Chondrocyte (in vitro differentiated cells): Measurements from ENCODE around the gene ZNF606. TPM values are rescaled to one million over a fixed set of nuclear protein-coding genes. Genes with fewer than 3 reads are reported as not detected.
A peak's percentile ranks its signal among the peaks of the same experiment; 100 is the strongest.

Source experiments
- DNase-seq: peaks from one replicate; pipeline ENCODE4 v3.0.0; 2021; ENCODE audit warnings: mixed read lengths, low spot score
- H3K27ac Mint-ChIP-seq: one replicate; pipeline ENCODE4 v1.8.0; 2021; ENCODE audit warnings: mild to moderate bottlenecking, moderate library complexity, mixed read lengths; ENCODE audit not compliant: unreplicated experiment
- H3K27me3 Mint-ChIP-seq: 2 replicates; pipeline ENCODE4 v1.8.0; 2021; ENCODE audit warnings: low read depth, mixed read lengths
- H3K36me3 Mint-ChIP-seq: 2 replicates; pipeline ENCODE4 v1.8.0; 2021; ENCODE audit warnings: low read depth, mixed read lengths
- H3K4me1 Mint-ChIP-seq: 2 replicates; pipeline ENCODE4 v1.8.0; 2021; ENCODE audit warnings: low read depth, mild to moderate bottlenecking, mixed read lengths
- H3K4me3 Mint-ChIP-seq: one replicate; pipeline ENCODE4 v1.8.0; 2021; ENCODE audit warnings: mild to moderate bottlenecking, moderate library complexity, mixed read lengths; ENCODE audit not compliant: unreplicated experiment
- H3K9me3 Mint-ChIP-seq: 2 replicates; pipeline ENCODE4 v1.8.0; 2021; ENCODE audit warnings: low read depth, mixed read lengths
- CTCF ChIP-seq: fragments of 200-600 bp; sonication (generic); IDR thresholded peaks from 2 replicates; pipeline ENCODE4 v1.5.0; 2021; ENCODE audit warnings: antibody characterized with exemption, mild to moderate bottlenecking, moderate library complexity
- total RNA-seq: library from RNA; stranded (reverse); gene quantifications from 3 replicates; pipeline ENCODE4 v1.2.1, GENCODE V29; 2021

The ZNF606 gene
- total RNA-seq, 1 donor from 2014 or later = 11.4 TPM

GRCh38 chr19:58001895-58002369 is 688 bp downstream of the ZNF606 start:
- Mint-ChIP-seq H3K27me3 (no peaks in the 10 kb centered on the region), H3K36me3 (peaks cover 81% of the 10 kb centered on the region), H3K4me3 (peak overlapping the region; percentile 79), H3K9me3 (peaks cover 64% of the 10 kb centered on the region), H3K27ac (peak overlapping the region; percentile 76), H3K4me1 (peaks cover 31% of the 10 kb centered on the region)
- TF ChIP-seq CTCF = no peak
- no peak for DNase-seq

GRCh38 chr19:58000677-58001076 is 1.9 kb downstream of the ZNF606 start:
- peaks cover 64% of the 10 kb centered on the region for H3K9me3 Mint-ChIP-seq

GRCh38 chr19:57992841-57993240 is 9.8 kb downstream of the ZNF606 start:
- Mint-ChIP-seq H3K4me1 (no peaks in the 10 kb centered on the region), H3K9me3 (peaks cover 78% of the 10 kb centered on the region), H3K27ac (no peak overlapping the region), H3K36me3 (peaks cover 83% of the 10 kb centered on the region), H3K4me3 (no peak overlapping the region), H3K27me3 (no peaks in the 10 kb centered on the region)
- TF ChIP-seq CTCF = no peak
- no peak for DNase-seq

More at GRCh38 chr19:58000677-58001076, 1.9 kb downstream of the ZNF606 start:
- peaks cover 31% of the 10 kb centered on the region for H3K4me1 Mint-ChIP-seq
- no peak for DNase-seq
- peaks cover 81% of the 10 kb centered on the region for H3K36me3 Mint-ChIP-seq
- TF ChIP-seq CTCF = no peak
- no peaks in the 10 kb centered on the region for H3K27me3 Mint-ChIP-seq
- H3K4me3 Mint-ChIP-seq = peak overlapping the region; percentile 79
- H3K27ac Mint-ChIP-seq = no peak overlapping the region

GRCh38 chr19:57978586-57979289 is 23.9 kb downstream of the ZNF606 start:
- no peak for TF ChIP-seq CTCF
- Mint-ChIP-seq H3K4me3 (no peak overlapping the region), H3K36me3 (peaks cover 91% of the 10 kb centered on the region), H3K9me3 (peaks cover 86% of the 10 kb centered on the region), H3K4me1 (no peaks in the 10 kb centered on the region), H3K27me3 (no peaks in the 10 kb centered on the region), H3K27ac (no peak overlapping the region)
- DNase-seq = no peak

- Mint-ChIP-seq H3K27me3 (no peaks in the 10 kb centered on the region), H3K36me3 (peaks cover 74% of the 10 kb centered on the region), H3K4me3 (no peak within 1 kb of the TSS), H3K4me1 (no peaks in the 10 kb centered on the region), H3K27ac (no peak within 1 kb of the TSS), H3K9me3 (peaks cover 70% of the 10 kb centered on the region)
- TF ChIP-seq CTCF = no peak
- DNase-seq = no peak
Measured at GRCh38 chr19:57974434-57974833, 28.2 kb downstream of the ZNF606 start, which contains the start of gene C19orf18. C19orf18 (minus strand) TSS chr19:57974534; CDS start chr19:57974432, 102 bp downstream.
